ENCODE results near the gene NKD1.

GRCh38 chr16:50616386-50616785, 68.2 kb downstream of the NKD1 start:
- TF ChIP-seq CTCF (IDR thresholded peaks at IDR 0.05) (no peak), POLR2A (IDR thresholded peaks at IDR 0.05) (no peak)
